ENCODE data around the gene ADAM8.
"Not testable (repeated sequence)": the region's sequence is repeated elsewhere in the genome, so short reads cannot be mapped to it uniquely, and the experiment has no call there.

The ADAM8 gene

GRCh38 chr10:133276435-133277201, at the start of gene ADAM8:
Gene ADAM8, minus strand, starts transcription at chr10:133276868. Its CDS starts 51 bp downstream, at chr10:133276817.
- H3K4me3 Mint-ChIP-seq: peak within 1 kb of the TSS; percentile 92
- peak; percentile 74 for DNase-seq (ENCODE audit: low spot score)
- H3K9me3 Mint-ChIP-seq: no peaks in the 10 kb centered on the region
- H3K27ac Mint-ChIP-seq: peak within 1 kb of the TSS; percentile 90
- peaks cover 21% of the 10 kb centered on the region for H3K36me3 Mint-ChIP-seq (ENCODE audit: low read depth)
- H3K4me1 Mint-ChIP-seq (ENCODE audit: low read depth): peaks cover 25% of the 10 kb centered on the region
- H3K27me3 Mint-ChIP-seq (ENCODE audit: low read depth): no peaks in the 10 kb centered on the region

- Mint-ChIP-seq H3K9me3 (no peaks in the 10 kb centered on the region), H3K36me3 (ENCODE audit: low read depth) (no peaks in the 10 kb centered on the region), H3K4me1 (ENCODE audit: low read depth) (no peaks in the 10 kb centered on the region), H3K27ac (no peak overlapping the region), H3K27me3 (ENCODE audit: low read depth) (peaks cover 49% of the 10 kb centered on the region), H3K4me3 (no peak overlapping the region)
- DNase-seq (ENCODE audit: low spot score): no peak
Measured at GRCh38 chr10:133326223-133326551, 49.5 kb upstream of the ADAM8 start.

GRCh38 chr10:133325440-133326222, 49.0 kb upstream of the ADAM8 start:
- no peak overlapping the region for H3K27ac Mint-ChIP-seq
- H3K4me3 Mint-ChIP-seq: peak overlapping the region; percentile 63
- no peaks in the 10 kb centered on the region for H3K4me1 Mint-ChIP-seq (ENCODE audit: low read depth)
- no peak for DNase-seq (ENCODE audit: low spot score)
- H3K36me3 Mint-ChIP-seq (ENCODE audit: low read depth): no peaks in the 10 kb centered on the region
- H3K27me3 Mint-ChIP-seq (ENCODE audit: low read depth): peaks cover 44% of the 10 kb centered on the region
- H3K9me3 Mint-ChIP-seq: no peaks in the 10 kb centered on the region

- H3K4me1 Mint-ChIP-seq (ENCODE audit: low read depth): no peaks in the 10 kb centered on the region
- H3K36me3 Mint-ChIP-seq (ENCODE audit: low read depth): no peaks in the 10 kb centered on the region
- DNase-seq (ENCODE audit: low spot score): no peak
- no peak overlapping the region for H3K4me3 Mint-ChIP-seq
- H3K27ac Mint-ChIP-seq: no peak overlapping the region
- H3K9me3 Mint-ChIP-seq: peaks cover 4% of the 10 kb centered on the region
- peaks cover 42% of the 10 kb centered on the region for H3K27me3 Mint-ChIP-seq (ENCODE audit: low read depth)
Measured at GRCh38 chr10:133324857-133325260, 48.2 kb upstream of the ADAM8 start.

- H3K4me3 Mint-ChIP-seq: no peak overlapping the region
- no peaks in the 10 kb centered on the region for H3K36me3 Mint-ChIP-seq (ENCODE audit: low read depth)
- peaks cover 4% of the 10 kb centered on the region for H3K9me3 Mint-ChIP-seq
- no peak overlapping the region for H3K27ac Mint-ChIP-seq
- peak; percentile 49 for DNase-seq (ENCODE audit: low spot score)
- peaks cover 38% of the 10 kb centered on the region for H3K27me3 Mint-ChIP-seq (ENCODE audit: low read depth)
- peaks cover 1% of the 10 kb centered on the region for H3K4me1 Mint-ChIP-seq (ENCODE audit: low read depth)
Measured at GRCh38 chr10:133324198-133324792, 47.6 kb upstream of the ADAM8 start.

GRCh38 chr10:133322064-133322709, 45.5 kb upstream of the ADAM8 start:
- H3K9me3 Mint-ChIP-seq; H3K4me3 Mint-ChIP-seq; H3K36me3 Mint-ChIP-seq (ENCODE audit: low read depth); DNase-seq (ENCODE audit: low spot score); H3K27ac Mint-ChIP-seq; H3K4me1 Mint-ChIP-seq (ENCODE audit: low read depth): not testable (repeated sequence)
- peaks cover 24% of the 10 kb centered on the region for H3K27me3 Mint-ChIP-seq (ENCODE audit: low read depth)

GRCh38 chr10:133320852-133321422, 44.3 kb upstream of the ADAM8 start:
- not testable (repeated sequence) for H3K4me1 Mint-ChIP-seq (ENCODE audit: low read depth)

GRCh38 chr10:133318494-133319127, 41.9 kb upstream of the ADAM8 start:
- Mint-ChIP-seq H3K27ac (no peak overlapping the region), H3K4me3 (peak overlapping the region; percentile 71), H3K36me3 (ENCODE audit: low read depth) (no peaks in the 10 kb centered on the region), H3K9me3 (peaks cover 4% of the 10 kb centered on the region), H3K27me3 (ENCODE audit: low read depth) (peaks cover 9% of the 10 kb centered on the region), H3K4me1 (ENCODE audit: low read depth) (peaks cover 10% of the 10 kb centered on the region)
- peak; percentile 70 for DNase-seq (ENCODE audit: low spot score)

More at GRCh38 chr10:133320852-133321422, 44.3 kb upstream of the ADAM8 start:
- not testable (repeated sequence) for H3K27ac Mint-ChIP-seq; DNase-seq (ENCODE audit: low spot score); H3K9me3 Mint-ChIP-seq; H3K36me3 Mint-ChIP-seq (ENCODE audit: low read depth); H3K4me3 Mint-ChIP-seq
- peaks cover 13% of the 10 kb centered on the region for H3K27me3 Mint-ChIP-seq (ENCODE audit: low read depth)

GRCh38 chr10:133316732-133317131, 40.1 kb upstream of the ADAM8 start:
- Mint-ChIP-seq H3K27ac (no peak overlapping the region), H3K4me3 (peak overlapping the region; percentile 18), H3K9me3 (peaks cover 4% of the 10 kb centered on the region), H3K4me1 (ENCODE audit: low read depth) (peaks cover 10% of the 10 kb centered on the region), H3K36me3 (ENCODE audit: low read depth) (peaks cover 4% of the 10 kb centered on the region), H3K27me3 (ENCODE audit: low read depth) (peaks cover 7% of the 10 kb centered on the region)
- DNase-seq (ENCODE audit: low spot score): no peak

- H3K27me3 Mint-ChIP-seq (ENCODE audit: low read depth): peaks cover 7% of the 10 kb centered on the region
- H3K27ac Mint-ChIP-seq: no peak overlapping the region
- peaks cover 8% of the 10 kb centered on the region for H3K36me3 Mint-ChIP-seq (ENCODE audit: low read depth)
- DNase-seq (ENCODE audit: low spot score): no peak
- H3K9me3 Mint-ChIP-seq: peaks cover 4% of the 10 kb centered on the region
- H3K4me1 Mint-ChIP-seq (ENCODE audit: low read depth): peaks cover 10% of the 10 kb centered on the region
- no peak overlapping the region for H3K4me3 Mint-ChIP-seq
Measured at GRCh38 chr10:133316266-133316665, 39.6 kb upstream of the ADAM8 start.

- Mint-ChIP-seq H3K4me3 (no peak overlapping the region), H3K27ac (no peak overlapping the region), H3K36me3 (ENCODE audit: low read depth) (peaks cover 8% of the 10 kb centered on the region), H3K4me1 (ENCODE audit: low read depth) (peaks cover 10% of the 10 kb centered on the region), H3K9me3 (peaks cover 4% of the 10 kb centered on the region), H3K27me3 (ENCODE audit: low read depth) (peaks cover 7% of the 10 kb centered on the region)
- DNase-seq (ENCODE audit: low spot score): no peak
Measured at GRCh38 chr10:133315847-133316246, 39.2 kb upstream of the ADAM8 start.

- H3K4me3 Mint-ChIP-seq: no peak overlapping the region
- peaks cover 12% of the 10 kb centered on the region for H3K36me3 Mint-ChIP-seq (ENCODE audit: low read depth)
- peaks cover 4% of the 10 kb centered on the region for H3K27me3 Mint-ChIP-seq (ENCODE audit: low read depth)
- H3K27ac Mint-ChIP-seq: no peak overlapping the region
- peaks cover 10% of the 10 kb centered on the region for H3K4me1 Mint-ChIP-seq (ENCODE audit: low read depth)
- H3K9me3 Mint-ChIP-seq: no peaks in the 10 kb centered on the region
- DNase-seq (ENCODE audit: low spot score): no peak
Measured at GRCh38 chr10:133314911-133315310, 38.2 kb upstream of the ADAM8 start.

GRCh38 chr10:133313192-133313591, 36.5 kb upstream of the ADAM8 start:
- Mint-ChIP-seq H3K27ac (no peak overlapping the region), H3K36me3 (ENCODE audit: low read depth) (peaks cover 14% of the 10 kb centered on the region), H3K27me3 (ENCODE audit: low read depth) (peaks cover under 1% of the 10 kb centered on the region), H3K4me3 (no peak overlapping the region), H3K9me3 (no peaks in the 10 kb centered on the region), H3K4me1 (ENCODE audit: low read depth) (peaks cover 6% of the 10 kb centered on the region)
- DNase-seq (ENCODE audit: low spot score): no peak
